HEK293T (cell line): ENCODE data around the gene SERTAD1.

Experiments
- CTCF ChIA-PET: fragments of 350-600 bp; formaldehyde crosslinking; extraction: SDS; loops from one replicate; lab custom pipeline; 2021; ENCODE audit warnings: antibody characterized with exemption, inconsistent platforms; lab: Yijun Ruan, JAX
- POLR2A ChIA-PET: fragments of 350-600 bp; formaldehyde crosslinking; extraction: SDS; loops from one replicate; lab custom pipeline; 2020; ENCODE audit warnings: antibody characterized with exemption, inconsistent platforms; lab: Yijun Ruan, JAX
- DNase-seq: peaks from one replicate; pipeline ENCODE4 v3.0.0; 2012; ENCODE audit warnings: mixed read lengths; ENCODE audit errors: extremely low spot score
- ARNT ChIP-seq: fragments of 450-650 bp; IDR thresholded peaks from 2 replicates; pipeline ENCODE4 v1.6.1; 2017; ENCODE audit warnings: mild to moderate bottlenecking
- BHLHE40 ChIP-seq: fragments of 450-650 bp; IDR thresholded peaks from 2 replicates; pipeline ENCODE4 v1.6.1; 2016; ENCODE audit warnings: mild to moderate bottlenecking, moderate library complexity, borderline replicate concordance
- CTBP1 ChIP-seq: fragments of 450-650 bp; IDR thresholded peaks from 2 replicates; pipeline ENCODE4 v1.6.1; 2016; ENCODE audit warnings: borderline replicate concordance
- ELF4 ChIP-seq: fragments of 450-650 bp; IDR thresholded peaks from 2 replicates; pipeline ENCODE4 v1.6.1; 2017; ENCODE audit warnings: antibody characterized with exemption
- FOXA1 ChIP-seq: fragments of 450-650 bp; IDR thresholded peaks from 2 replicates; pipeline ENCODE4 v1.6.1; 2016; ENCODE audit warnings: mild to moderate bottlenecking
- FOXK2 ChIP-seq: fragments of 450-650 bp; IDR thresholded peaks from 2 replicates; pipeline ENCODE4 v1.6.1; 2016; ENCODE audit warnings: mild to moderate bottlenecking
- FOXM1 ChIP-seq: fragments of 450-650 bp; IDR thresholded peaks from 2 replicates; pipeline ENCODE4 v1.6.1; 2017; ENCODE audit warnings: mild to moderate bottlenecking, borderline replicate concordance
- HDGF ChIP-seq: fragments of 450-650 bp; IDR thresholded peaks from 2 replicates; pipeline ENCODE4 v1.6.1; 2017; ENCODE audit warnings: antibody characterized with exemption, borderline replicate concordance
- L3MBTL2 ChIP-seq: fragments of 450-650 bp; conservative IDR thresholded peaks from 2 replicates; pipeline ENCODE4 v1.6.1; 2016; ENCODE audit warnings: mild to moderate bottlenecking
- LEF1 ChIP-seq: fragments of 450-650 bp; IDR thresholded peaks from 2 replicates; pipeline ENCODE4 v1.6.1; 2017; ENCODE audit warnings: mild to moderate bottlenecking, borderline replicate concordance
- NFRKB ChIP-seq: fragments of 450-650 bp; IDR thresholded peaks from 2 replicates; pipeline ENCODE4 v1.6.1; 2016; ENCODE audit warnings: mild to moderate bottlenecking, moderate library complexity
- SP1 ChIP-seq: fragments of 450-650 bp; IDR thresholded peaks from 2 replicates; pipeline ENCODE4 v1.6.1; 2017
- SUZ12 ChIP-seq: fragments of 450-650 bp; IDR thresholded peaks from 2 replicates; pipeline ENCODE4 v1.6.1; 2016; ENCODE audit warnings: mild to moderate bottlenecking
- TARDBP ChIP-seq: fragments of 450-650 bp; IDR thresholded peaks from 2 replicates; pipeline ENCODE4 v1.6.1; 2016
- ZNF384 ChIP-seq: fragments of 450-650 bp; IDR thresholded peaks from 2 replicates; pipeline ENCODE4 v1.6.1; 2016
- TF ChIP-seq, protein P1 (sequence below): fragments of 450-650 bp; IDR thresholded peaks from 2 replicates; pipeline ENCODE4 v1.6.1; 2016

Gene SERTAD1

GRCh38 chr19:40389404-40390083 lies 36.2 kb downstream of the SERTAD1 start:
- ChIA-PET CTCF (no interaction called here), POLR2A (no interaction called here)
- TF ChIP-seq L3MBTL2 (no peak), NFRKB (no peak), FOXM1 (no peak), CTBP1 (no peak), HDGF (no peak)
- TF ChIP-seq, protein P1, sequence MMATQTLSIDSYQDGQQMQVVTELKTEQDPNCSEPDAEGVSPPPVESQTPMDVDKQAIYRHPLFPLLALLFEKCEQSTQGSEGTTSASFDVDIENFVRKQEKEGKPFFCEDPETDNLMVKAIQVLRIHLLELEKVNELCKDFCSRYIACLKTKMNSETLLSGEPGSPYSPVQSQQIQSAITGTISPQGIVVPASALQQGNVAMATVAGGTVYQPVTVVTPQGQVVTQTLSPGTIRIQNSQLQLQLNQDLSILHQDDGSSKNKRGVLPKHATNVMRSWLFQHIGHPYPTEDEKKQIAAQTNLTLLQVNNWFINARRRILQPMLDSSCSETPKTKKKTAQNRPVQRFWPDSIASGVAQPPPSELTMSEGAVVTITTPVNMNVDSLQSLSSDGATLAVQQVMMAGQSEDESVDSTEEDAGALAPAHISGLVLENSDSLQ, result no peak
- DNase-seq, result no peak

DNA sequence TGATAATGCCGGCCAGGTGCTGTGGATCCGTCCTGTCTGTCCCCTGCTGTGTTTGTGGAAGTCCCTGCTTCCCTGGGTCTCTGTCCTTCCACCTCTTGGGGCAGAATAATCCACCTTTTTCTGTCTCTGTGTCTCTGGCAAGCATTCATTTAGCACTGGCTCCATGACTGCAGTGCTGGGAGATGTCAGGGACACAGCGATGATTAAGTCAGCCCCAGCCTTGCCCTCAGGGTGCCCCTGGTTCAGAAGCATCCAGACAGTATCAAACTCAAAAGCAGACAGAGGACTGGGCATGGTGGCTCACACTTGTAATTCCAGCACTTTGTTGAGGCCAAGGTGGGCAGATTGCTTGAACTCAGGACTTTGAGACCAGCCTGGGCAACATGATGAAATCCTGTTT lies 37.3 kb downstream of the SERTAD1 start:
- TF ChIP-seq FOXM1, result no peak
- no peak for TF ChIP-seq ELF4
- TF ChIP-seq NFRKB, result no peak
- TF ChIP-seq L3MBTL2, result no peak
- no peak for TF ChIP-seq FOXA1
- TF ChIP-seq ARNT, result no peak
- TF ChIP-seq TARDBP, result no peak
- TF ChIP-seq BHLHE40, result no peak
- TF ChIP-seq LEF1, result no peak
- TF ChIP-seq ZNF384, result no peak
- no peak for TF ChIP-seq FOXK2
- no peak for TF ChIP-seq HDGF
- CTCF ChIA-PET, result no interaction called here
- DNase-seq, result no peak
- POLR2A ChIA-PET, result no interaction called here

GRCh38 chr19:40387155-40387554 lies 38.6 kb downstream of the SERTAD1 start:
- TF ChIP-seq FOXM1, result no peak
- no peak for TF ChIP-seq FOXK2
- no peak for TF ChIP-seq TARDBP
- no peak for TF ChIP-seq ARNT
- no peak for TF ChIP-seq L3MBTL2
- TF ChIP-seq ELF4, result no peak
- TF ChIP-seq LEF1, result no peak
- no peak for DNase-seq
- ChIA-PET POLR2A (no interaction called here), CTCF (no interaction called here)

DNA sequence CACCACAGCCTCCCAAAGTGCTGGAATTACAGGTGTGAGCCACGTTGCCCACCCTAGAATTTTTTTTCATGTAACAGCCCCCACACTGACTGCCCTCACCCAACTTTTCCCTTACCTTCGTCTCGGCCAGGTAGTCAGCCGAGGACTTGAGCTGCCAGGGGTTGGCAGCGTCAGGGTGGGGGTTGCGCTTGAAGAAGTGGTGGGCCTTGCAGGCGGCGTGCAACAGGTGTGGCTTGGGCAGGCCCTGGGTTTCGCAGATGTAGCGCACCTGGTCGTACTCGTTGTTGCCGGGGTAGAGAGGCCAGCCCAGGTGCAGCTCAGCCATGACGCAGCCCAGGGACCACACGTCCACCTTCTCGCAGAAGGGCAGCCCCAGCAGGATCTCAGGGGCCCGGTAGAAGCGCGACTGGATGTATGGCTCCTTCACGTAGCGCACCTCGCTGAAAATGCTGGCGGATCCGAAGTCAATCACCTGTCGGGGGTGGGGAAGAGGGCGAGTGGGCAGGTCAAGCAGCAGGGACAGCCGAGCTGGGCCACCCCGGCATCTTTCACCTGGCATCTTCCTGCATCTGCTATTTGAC lies 42.0 kb downstream of the SERTAD1 start:
- CTCF ChIA-PET, result no interaction called here
- TF ChIP-seq ARNT, result no peak
- TF ChIP-seq HDGF, result no peak
- TF ChIP-seq FOXM1, result no peak
- no peak for TF ChIP-seq NFRKB
- no peak for TF ChIP-seq L3MBTL2
- TF ChIP-seq LEF1, result no peak
- TF ChIP-seq SUZ12, result no peak
- no peak for TF ChIP-seq SP1
- TF ChIP-seq TARDBP, result no peak
- TF ChIP-seq FOXK2, result no peak
- POLR2A ChIA-PET, result no interaction called here
- no peak for DNase-seq

DNA sequence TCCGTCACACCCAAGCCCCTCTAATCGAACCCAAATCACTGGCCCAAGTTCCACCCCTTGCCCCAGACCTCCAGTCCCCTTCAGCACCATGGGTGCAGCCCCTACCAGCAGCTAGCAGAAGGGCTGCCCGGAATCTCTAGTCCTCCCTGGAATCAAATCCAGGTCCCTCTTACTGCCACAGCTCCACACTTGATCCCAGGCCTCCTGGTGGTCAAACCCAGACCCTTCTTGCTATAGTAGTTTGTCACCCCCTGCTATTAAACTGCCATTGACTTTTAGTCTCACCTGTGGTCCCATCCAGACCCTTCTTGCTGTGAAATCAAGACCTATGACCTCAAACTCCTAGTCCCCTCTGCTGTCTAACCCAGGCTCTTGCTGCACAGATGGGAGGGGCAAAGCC lies 44.5 kb downstream of the SERTAD1 start:
- DNase-seq, result no peak
- ChIA-PET POLR2A (interaction anchor here (0.8 kb wide), 1 partner anchor 45 kb away, joined by 3 read pairs; no protein-coding TSS in a partner anchor), CTCF (no interaction called here)
- TF ChIP-seq FOXM1, result no peak
- no peak for TF ChIP-seq ELF4
- TF ChIP-seq ARNT, result no peak
- no peak for TF ChIP-seq FOXK2
- no peak for TF ChIP-seq TARDBP
- TF ChIP-seq ZNF384, result no peak
- no peak for TF ChIP-seq BHLHE40

DNA sequence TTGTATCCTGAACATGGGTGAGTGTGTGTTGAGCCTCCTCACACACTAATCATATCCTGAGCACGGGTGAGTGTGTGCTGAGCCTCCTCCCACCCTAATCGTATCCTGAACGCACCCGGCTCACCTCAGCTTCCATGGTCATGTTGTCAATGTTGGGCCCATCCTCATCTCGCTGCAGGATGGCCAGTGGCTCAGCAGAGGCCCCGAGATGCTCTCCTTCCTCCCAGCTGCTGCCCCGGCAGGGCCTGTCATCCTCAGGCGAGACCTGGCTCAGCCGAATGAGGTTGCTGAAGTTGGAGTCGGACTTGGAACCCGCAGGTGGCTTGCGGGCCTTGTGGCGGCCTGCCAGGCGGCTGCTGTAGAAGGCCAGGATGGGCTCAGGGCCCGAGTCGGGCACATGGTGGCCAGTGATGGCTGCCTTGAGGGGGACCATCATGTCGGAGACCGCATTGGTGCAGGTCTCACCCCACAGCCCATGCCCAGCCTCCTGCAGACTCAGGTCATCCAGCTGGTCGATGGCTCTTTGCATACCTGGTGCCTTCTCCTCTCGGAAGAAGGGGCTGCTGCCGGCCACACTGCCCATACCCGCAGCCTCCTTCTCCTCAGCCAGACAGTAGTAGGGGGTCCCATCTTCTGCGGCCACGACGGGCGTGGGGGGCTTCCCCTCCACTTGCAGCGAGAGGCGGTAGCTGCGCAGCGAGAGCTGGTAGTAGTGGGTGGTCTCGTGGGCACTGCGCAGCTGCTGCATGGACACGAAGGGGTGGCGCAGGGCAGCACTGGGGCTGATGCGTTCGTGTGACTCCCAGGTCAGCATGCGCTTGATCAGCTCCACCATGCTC lies 45.4 kb downstream of the SERTAD1 start:
- TF ChIP-seq FOXA1 (no peak), FOXM1 (no peak), SUZ12 (no peak), ARNT (no peak), L3MBTL2 (no peak), NFRKB (no peak)
- TF ChIP-seq, protein P1, result no peak
- ChIA-PET POLR2A (interaction anchor here (0.8 to 1.2 kb wide), 2 partner anchors 46 to 63 kb away, joined by 3 to 5 read pairs; no protein-coding TSS in a partner anchor), CTCF (no interaction called here)
- no peak for DNase-seq
